ENCODE data around the gene ACADVL. TPM values are rescaled to one million over a fixed set of nuclear protein-coding genes. Genes with fewer than 3 reads are reported as not detected.

ACADVL gene
- total RNA-seq, 4 donors from 2014 or later, result 565 to 1,687 (median 703) TPM

DNA sequence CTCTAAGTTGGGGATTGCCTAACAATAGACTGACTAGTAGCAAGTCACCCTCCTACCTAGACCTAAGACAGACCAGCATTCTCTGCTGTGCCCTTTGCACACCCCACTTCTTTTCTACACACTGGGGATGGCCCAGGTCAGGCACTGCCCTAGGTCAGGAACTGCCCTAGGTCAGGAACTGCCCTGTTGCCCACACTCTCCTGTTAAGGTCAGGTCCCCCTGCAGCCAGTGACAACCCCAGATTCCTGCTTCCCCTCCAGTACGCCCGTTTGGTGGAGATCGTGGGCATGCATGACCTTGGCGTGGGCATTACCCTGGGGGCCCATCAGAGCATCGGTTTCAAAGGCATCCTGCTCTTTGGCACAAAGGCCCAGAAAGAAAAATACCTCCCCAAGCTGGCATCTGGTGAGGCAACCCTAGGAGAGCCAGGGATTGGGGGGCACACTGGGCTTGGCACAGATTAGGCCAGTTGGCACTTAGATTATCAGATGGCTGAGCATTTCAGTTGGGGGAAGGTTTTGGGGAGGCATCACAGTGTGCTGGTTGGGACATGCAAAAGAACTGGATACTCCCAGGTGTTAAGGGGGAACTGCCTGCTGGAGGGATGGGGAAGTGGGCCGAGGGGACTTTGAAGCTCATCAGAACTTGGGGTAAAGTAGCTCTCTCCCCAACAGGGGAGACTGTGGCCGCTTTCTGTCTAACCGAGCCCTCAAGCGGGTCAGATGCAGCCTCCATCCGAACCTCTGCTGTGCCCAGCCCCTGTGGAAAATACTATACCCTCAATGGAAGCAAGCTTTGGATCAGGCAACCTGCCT, 1.7 kb downstream of the ACADVL start:
- H3K27ac ChIP-seq, result peak overlapping the region; percentile 96
- TF ChIP-seq POLR2AphosphoS5 (IDR thresholded peaks at IDR 0.05), result no peak
- no peak for TF ChIP-seq POLR2A (IDR thresholded peaks at IDR 0.05)
- TF ChIP-seq EP300 (IDR thresholded peaks at IDR 0.05), result no peak
- TF ChIP-seq, protein P1, sequence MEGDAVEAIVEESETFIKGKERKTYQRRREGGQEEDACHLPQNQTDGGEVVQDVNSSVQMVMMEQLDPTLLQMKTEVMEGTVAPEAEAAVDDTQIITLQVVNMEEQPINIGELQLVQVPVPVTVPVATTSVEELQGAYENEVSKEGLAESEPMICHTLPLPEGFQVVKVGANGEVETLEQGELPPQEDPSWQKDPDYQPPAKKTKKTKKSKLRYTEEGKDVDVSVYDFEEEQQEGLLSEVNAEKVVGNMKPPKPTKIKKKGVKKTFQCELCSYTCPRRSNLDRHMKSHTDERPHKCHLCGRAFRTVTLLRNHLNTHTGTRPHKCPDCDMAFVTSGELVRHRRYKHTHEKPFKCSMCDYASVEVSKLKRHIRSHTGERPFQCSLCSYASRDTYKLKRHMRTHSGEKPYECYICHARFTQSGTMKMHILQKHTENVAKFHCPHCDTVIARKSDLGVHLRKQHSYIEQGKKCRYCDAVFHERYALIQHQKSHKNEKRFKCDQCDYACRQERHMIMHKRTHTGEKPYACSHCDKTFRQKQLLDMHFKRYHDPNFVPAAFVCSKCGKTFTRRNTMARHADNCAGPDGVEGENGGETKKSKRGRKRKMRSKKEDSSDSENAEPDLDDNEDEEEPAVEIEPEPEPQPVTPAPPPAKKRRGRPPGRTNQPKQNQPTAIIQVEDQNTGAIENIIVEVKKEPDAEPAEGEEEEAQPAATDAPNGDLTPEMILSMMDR (IDR thresholded peaks at IDR 0.05), result no peak
- H3K36me3 ChIP-seq, result peaks cover 45% of the 10 kb centered on the region
- H3K4me1 ChIP-seq, result peaks cover 59% of the 10 kb centered on the region
- peak in 1 of 2 donors; percentile 58 for DNase-seq (ENCODE audit: low spot score in 2 of 2)
- H3K9me3 ChIP-seq, result no peaks in the 10 kb centered on the region
- WGBS, result 60% methylated on average over 10 of the region's 10 CpGs
- no peak overlapping the region for H3K4me3 ChIP-seq
- H3K27me3 ChIP-seq, result no peaks in the 10 kb centered on the region

DNA sequence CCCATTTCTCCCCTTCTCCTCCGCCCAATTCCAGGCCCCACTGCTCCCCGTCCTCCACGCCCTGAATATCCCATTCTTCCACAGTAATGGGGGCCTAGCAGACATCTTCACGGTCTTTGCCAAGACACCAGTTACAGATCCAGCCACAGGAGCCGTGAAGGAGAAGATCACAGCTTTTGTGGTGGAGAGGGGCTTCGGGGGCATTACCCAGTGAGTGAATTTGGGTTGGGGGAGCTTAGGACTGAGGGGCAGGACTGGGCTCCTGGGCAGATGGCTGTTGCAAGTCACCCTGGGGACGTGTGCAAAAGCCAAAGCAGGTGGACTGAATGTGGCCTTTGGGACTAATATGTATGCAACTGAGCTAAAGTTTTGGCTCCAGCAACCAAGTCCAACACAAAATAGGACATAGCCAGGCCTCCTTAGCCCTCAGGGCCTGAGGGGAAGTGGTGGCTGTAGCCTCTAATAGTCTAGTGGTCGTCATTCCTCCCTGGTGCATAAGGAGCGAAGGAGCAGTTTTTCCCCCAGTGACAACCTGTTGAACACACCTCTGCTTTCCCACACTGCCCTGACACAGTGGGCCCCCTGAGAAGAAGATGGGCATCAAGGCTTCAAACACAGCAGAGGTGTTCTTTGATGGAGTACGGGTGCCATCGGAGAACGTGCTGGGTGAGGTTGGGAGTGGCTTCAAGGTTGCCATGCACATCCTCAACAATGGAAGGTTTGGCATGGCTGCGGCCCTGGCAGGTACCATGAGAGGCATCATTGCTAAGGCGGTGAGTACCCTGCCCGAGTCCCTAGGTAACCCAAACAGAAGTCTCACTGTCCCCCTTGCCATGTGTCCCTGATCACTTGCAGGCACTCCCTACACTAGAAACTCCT, 2.6 kb downstream of the ACADVL start:
- H3K27me3 ChIP-seq, result no peaks in the 10 kb centered on the region
- H3K27ac ChIP-seq, result no peak overlapping the region
- peaks cover 51% of the 10 kb centered on the region for H3K4me1 ChIP-seq
- DNase-seq (ENCODE audit: low spot score in 2 of 2), result peak in 1 of 2 donors; percentile 58
- 69% methylated on average over 8 of the region's 15 CpGs for WGBS
- no peaks in the 10 kb centered on the region for H3K9me3 ChIP-seq
- H3K4me3 ChIP-seq, result no peak overlapping the region
- TF ChIP-seq EP300 (IDR thresholded peaks at IDR 0.05) (no peak), POLR2AphosphoS5 (IDR thresholded peaks at IDR 0.05) (no peak), POLR2A (IDR thresholded peaks at IDR 0.05) (no peak)
- TF ChIP-seq, protein P1 (IDR thresholded peaks at IDR 0.05), result no peak
- peaks cover 53% of the 10 kb centered on the region for H3K36me3 ChIP-seq

DNA sequence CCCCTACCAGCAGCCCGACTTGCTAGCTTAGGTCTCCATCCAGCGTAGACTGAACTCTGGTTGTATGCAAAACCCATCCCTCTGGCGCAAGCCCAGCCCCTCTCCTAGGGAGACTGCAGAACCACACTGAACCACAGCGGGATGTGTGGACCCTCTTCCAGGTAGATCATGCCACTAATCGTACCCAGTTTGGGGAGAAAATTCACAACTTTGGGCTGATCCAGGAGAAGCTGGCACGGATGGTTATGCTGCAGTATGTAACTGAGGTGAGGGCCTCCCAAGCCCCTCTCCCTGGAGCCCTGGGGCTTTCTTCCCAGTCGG, 3.2 kb downstream of the ACADVL start:
- H3K27me3 ChIP-seq, result no peaks in the 10 kb centered on the region
- TF ChIP-seq POLR2AphosphoS5 (IDR thresholded peaks at IDR 0.05), result no peak
- TF ChIP-seq, protein P1 (IDR thresholded peaks at IDR 0.05), result no peak
- H3K9me3 ChIP-seq, result no peaks in the 10 kb centered on the region
- peaks cover 59% of the 10 kb centered on the region for H3K36me3 ChIP-seq
- no peak for DNase-seq (ENCODE audit: low spot score in 2 of 2)
- WGBS, result 76% methylated on average over 7 of the region's 7 CpGs
- H3K27ac ChIP-seq, result no peak overlapping the region
- no peak overlapping the region for H3K4me3 ChIP-seq
- peaks cover 45% of the 10 kb centered on the region for H3K4me1 ChIP-seq

DNA sequence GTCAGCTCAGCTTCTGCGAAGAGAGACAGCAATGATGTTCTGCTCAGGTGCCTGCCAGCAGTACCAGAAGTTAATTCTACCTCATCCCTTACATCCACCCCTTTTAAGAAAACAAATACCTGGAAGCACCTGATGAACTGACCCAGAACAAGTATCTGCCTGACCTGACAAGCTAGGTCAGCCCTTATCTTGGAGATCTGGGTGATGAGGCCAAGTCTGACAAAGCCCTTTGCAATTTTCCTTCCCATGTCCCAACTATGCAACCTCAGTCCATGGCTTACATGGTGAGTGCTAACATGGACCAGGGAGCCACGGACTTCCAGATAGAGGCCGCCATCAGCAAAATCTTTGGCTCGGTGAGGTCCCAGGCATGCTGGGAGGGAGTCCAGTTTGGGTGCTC, 3.6 kb downstream of the ACADVL start:
- Histone ChIP-seq H3K9me3 (no peaks in the 10 kb centered on the region), H3K4me3 (no peak overlapping the region), H3K27me3 (no peaks in the 10 kb centered on the region), H3K27ac (no peak overlapping the region), H3K4me1 (peaks cover 42% of the 10 kb centered on the region), H3K36me3 (peaks cover 62% of the 10 kb centered on the region)
- no peak for DNase-seq (ENCODE audit: low spot score in 2 of 2)
- no CpG with 5 or more reads among the region's 4 CpGs for WGBS
- TF ChIP-seq, protein P1 (IDR thresholded peaks at IDR 0.05), result no peak
- no peak for TF ChIP-seq POLR2AphosphoS5 (IDR thresholded peaks at IDR 0.05)
- TF ChIP-seq POLR2A (IDR thresholded peaks at IDR 0.05), result no peak
- no peak for TF ChIP-seq EP300 (IDR thresholded peaks at IDR 0.05)

DNA sequence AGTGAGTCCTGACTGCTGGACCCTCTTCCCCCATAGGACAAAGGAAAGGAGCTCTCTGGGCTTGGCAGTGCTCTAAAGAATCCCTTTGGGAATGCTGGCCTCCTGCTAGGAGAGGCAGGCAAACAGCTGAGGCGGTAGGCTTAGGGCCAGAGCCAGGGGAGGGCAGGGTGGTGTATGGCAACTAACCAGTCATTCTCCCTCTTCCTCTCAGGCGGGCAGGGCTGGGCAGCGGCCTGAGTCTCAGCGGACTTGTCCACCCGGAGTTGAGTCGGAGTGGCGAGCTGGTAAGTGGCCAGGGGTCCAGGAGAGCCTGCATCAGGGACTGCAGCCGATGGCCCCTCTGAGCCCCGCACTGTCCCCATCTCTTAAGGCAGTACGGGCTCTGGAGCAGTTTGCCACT, 4.4 kb downstream of the ACADVL start:
- DNase-seq (ENCODE audit: low spot score in 2 of 2), result no peak
- H3K4me1 ChIP-seq, result peaks cover 41% of the 10 kb centered on the region
- H3K9me3 ChIP-seq, result no peaks in the 10 kb centered on the region
- no peak overlapping the region for H3K4me3 ChIP-seq
- WGBS, result 74% methylated on average over 3 of the region's 10 CpGs
- no peaks in the 10 kb centered on the region for H3K27me3 ChIP-seq
- TF ChIP-seq, protein P1 (IDR thresholded peaks at IDR 0.05), result no peak
- TF ChIP-seq EP300 (IDR thresholded peaks at IDR 0.05) (no peak), POLR2AphosphoS5 (IDR thresholded peaks at IDR 0.05) (no peak), POLR2A (IDR thresholded peaks at IDR 0.05) (no peak)
- peaks cover 66% of the 10 kb centered on the region for H3K36me3 ChIP-seq
- H3K27ac ChIP-seq, result no peak overlapping the region
